ENCODE data around the gene NSMCE1.
A peak's percentile ranks its signal among the peaks of the same experiment; 100 is the strongest.

The NSMCE1 gene

DNA sequence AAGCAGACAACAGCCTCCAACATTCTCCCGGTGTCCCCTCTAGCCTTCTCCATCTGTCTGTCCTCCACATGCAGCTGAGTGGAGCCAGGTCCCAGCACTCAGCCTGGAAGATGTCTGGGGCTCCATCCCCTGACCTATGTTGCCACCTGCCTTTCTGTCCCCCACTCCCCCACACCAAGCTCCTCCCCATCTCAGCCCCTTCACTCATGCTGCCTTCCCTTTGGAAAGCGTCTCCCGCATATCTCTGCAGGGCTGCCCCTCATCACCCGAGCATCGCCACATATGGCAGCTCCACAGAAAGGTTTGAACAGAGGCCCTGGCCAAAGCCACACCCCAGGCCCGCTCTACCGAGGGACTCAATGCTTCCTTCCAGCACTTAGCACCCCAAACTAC is 24.2 kb downstream of the NSMCE1 start:
- no peak for DNase-seq

GRCh38 chr16:27243725-27244362 is 24.7 kb downstream of the NSMCE1 start:
- no peak for DNase-seq

- DNase-seq = peak in 11 of 51 donors; percentile 13 to 63 (median 34)
Observed at GRCh38 chr16:27242868-27243590, 25.5 kb downstream of the NSMCE1 start.

GRCh38 chr16:27242398-27242797 is 26.2 kb downstream of the NSMCE1 start:
- no peak for DNase-seq

DNA sequence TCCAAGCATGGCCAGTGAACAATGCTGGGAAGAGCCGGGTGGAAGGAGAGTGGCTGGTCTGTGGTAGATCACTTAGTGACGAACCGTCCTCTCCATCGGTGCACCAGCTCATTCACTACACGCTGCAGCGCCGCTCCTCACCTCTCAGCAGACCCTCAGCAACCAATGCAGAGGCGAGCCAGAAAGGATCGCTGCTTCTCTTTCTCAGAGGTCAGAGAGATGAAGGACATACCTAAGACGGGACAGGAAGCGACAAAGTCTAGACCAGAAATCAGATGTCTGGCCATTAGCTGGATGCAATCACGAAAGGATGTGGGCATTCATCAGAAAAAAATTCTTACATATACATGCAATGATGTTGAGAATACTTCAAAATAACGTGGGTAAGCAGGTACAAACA is 26.9 kb downstream of the NSMCE1 start:
- no peak for DNase-seq

DNA sequence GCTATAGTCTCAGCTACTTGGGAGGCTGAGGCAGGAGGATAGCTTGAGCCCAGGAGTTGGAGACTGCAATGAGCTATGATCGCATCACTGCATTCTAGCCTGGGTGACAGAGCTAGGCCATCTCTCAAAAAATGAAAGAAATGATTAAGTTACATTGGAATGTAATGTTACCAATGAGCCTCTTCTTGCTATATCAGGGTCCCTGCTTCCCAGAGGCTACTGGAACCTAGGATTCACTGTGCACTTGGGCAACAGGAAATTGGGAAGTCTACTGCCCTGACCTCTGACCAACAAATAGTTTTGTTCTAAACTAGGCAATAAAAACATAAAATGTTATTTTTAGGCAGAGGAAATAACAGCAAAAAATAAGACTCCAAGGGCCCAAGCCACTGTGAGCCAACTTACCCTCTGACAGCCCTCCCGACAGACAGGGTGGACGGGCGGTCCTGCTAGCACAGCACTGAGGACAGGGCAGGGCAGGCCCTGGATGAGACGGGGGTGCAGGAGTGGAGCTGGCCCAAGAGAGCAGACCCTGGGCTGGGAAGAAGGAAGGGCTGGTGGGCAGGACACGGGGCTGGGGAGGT is 27.5 kb downstream of the NSMCE1 start:
- no peak for DNase-seq

GRCh38 chr16:27239906-27240655 is 28.5 kb downstream of the NSMCE1 start:
- no peak for DNase-seq

DNA sequence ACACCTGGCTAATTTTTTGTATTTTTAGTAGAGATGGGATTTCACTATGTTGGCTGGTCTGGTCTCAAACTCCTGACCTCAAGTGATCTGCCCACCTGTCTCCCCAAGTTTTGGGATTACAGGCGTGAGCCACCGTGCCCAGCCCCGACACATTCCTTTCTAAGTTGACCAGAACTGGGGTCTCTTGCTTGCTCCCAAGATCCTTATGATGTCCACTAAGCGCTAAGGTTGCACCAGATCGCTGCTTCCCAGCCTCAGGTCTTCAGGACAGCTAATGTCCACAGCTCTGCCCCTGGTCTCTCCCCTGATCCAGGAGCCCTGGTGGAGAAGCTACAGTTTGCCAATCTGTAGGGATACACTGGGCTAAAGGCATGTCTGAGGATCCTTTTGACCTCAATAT is 29.5 kb downstream of the NSMCE1 start:
- DNase-seq = no peak

GRCh38 chr16:27238591-27238990 is 30.0 kb downstream of the NSMCE1 start:
- DNase-seq = no peak

GRCh38 chr16:27238016-27238587 is 30.5 kb downstream of the NSMCE1 start:
- DNase-seq = no peak

GRCh38 chr16:27237219-27238015 is 31.2 kb downstream of the NSMCE1 start:
- DNase-seq = peak in 1 of 51 donors; percentile 16

DNA sequence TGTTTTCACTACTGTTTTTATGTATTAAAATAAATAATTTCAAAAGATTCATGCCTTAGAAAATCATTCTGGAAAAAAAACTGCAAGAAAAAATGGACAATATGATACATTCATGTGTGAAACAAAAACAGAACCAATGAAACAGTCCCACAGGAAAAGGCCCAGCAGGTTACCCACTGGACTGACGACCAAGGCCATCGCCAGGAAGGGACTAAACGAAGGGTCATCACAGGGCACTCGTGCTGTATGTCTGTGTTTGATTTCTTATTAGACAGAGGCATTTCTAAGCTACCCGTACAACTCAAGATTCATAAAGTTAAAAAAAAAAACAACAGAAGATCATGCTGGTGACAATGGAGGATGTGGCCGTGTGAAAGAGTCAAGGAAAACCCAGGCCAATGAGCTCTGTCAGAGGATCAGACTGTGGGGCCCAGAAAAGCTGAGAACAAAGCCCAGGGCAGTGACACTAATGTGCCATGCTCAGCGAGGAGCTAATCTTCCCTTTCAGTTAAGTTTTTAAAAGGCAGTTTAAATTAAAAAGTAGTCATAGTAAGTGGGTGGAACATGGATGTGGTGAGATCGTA is 31.8 kb downstream of the NSMCE1 start:
- DNase-seq = no peak

GRCh38 chr16:27235938-27236245 is 32.7 kb downstream of the NSMCE1 start:
- DNase-seq = no peak

GRCh38 chr16:27235055-27235937 is 33.3 kb downstream of the NSMCE1 start:
- DNase-seq = peak in 38 of 51 donors; percentile 9 to 77 (median 46)

GRCh38 chr16:27234603-27235002 is 34.0 kb downstream of the NSMCE1 start:
- no peak for DNase-seq

DNA sequence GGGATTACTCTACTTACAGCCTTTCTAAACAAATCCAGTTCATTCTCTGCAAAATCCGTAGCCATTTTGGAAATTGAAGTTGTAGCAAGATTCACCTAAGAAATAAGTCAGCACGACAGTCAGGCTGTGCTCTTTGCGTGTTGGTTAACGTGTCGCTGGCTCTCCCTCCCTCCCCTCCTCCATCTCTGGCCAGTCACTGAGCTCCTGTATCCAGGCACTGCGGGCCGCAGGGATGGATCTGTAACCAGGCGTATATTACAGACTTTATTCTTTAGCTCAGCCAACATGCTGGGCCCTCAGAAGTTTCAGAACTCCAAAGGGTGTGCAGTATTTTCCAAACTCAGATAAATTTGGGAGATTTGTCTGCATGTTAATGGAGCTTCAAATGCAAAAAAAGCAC is 34.4 kb downstream of the NSMCE1 start:
- no peak for DNase-seq

DNA sequence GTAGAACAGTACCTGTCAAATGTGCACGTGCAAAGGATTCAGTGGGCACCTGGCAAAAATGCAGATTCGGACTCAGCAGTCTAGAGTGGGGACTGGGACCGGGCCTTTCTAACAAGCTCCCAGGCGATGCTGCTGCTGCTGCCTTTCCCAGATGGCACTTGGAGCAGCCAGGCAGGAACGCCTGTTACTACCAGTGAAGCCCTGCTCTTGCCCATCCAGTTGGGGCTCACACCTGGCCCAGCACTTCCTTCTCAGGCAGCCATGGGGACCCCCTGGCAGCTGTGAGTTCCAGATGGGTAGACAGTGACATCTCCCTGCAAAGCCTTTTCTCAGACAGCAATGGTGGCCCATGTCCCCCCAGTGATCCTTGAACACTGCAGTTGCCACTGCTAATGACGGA is 34.8 kb downstream of the NSMCE1 start:
- no peak for DNase-seq

- DNase-seq = no peak
Observed at GRCh38 chr16:27232901-27233625, 35.5 kb downstream of the NSMCE1 start.
